ENCODE results near the gene FXYD4. TPM values are rescaled to one million over a fixed set of nuclear protein-coding genes. Genes with fewer than 3 reads are reported as not detected.

FXYD4 gene
- total RNA-seq, 1 experiment from 2014 or later: not detected

GRCh38 chr10:43403911-43404703, 32.7 kb downstream of the FXYD4 start:
- Histone ChIP-seq H3K4me3 (ENCODE audit: low read depth, low read length) (no peak overlapping the region), H3K9me3 (no peaks in the 10 kb centered on the region), H3K27me3 (replicated peaks; ENCODE audit: control insufficient read depth, insufficient read depth, low read length) (no peaks in the 10 kb centered on the region), H3K4me1 (peaks cover 65% of the 10 kb centered on the region), H3K36me3 (ENCODE audit: control insufficient read depth, insufficient read depth, low read length) (0 out of 2 replicates have a peak, but pooled peaks cover 1% of the 10 kb centered on the region)
- intact Hi-C loops (cut with micrococcal nuclease; ENCODE audit: unreplicated experiment): no loop called here
- CTCF ChIA-PET: no interaction called here
- Mint-ChIP-seq H3K27ac (ENCODE audit: unreplicated experiment) (peak overlapping the region; percentile 58), H3K4me1 (ENCODE audit: low read depth, unreplicated experiment) (peaks cover 36% of the 10 kb centered on the region), H3K27me3 (ENCODE audit: insufficient read depth, unreplicated experiment) (no peaks in the 10 kb centered on the region), H3K9me3 (ENCODE audit: unreplicated experiment) (no peaks in the 10 kb centered on the region), H3K4me3 (ENCODE audit: unreplicated experiment) (peak overlapping the region; percentile 65), H3K36me3 (ENCODE audit: insufficient read depth, unreplicated experiment) (peaks cover 95% of the 10 kb centered on the region)
- no TSS peak for BruUV-seq (replicated peaks)
- DNase-seq: no peak
- no peak for TF ChIP-seq CTCF (IDR thresholded peaks at IDR 0.05; ENCODE audit: insufficient read depth in 1 of 2, low read depth in 1 of 2, low read length in 1 of 2, severe bottlenecking in 1 of 2, unreplicated experiment in 1 of 2)
- POLR2A ChIA-PET: no interaction called here

DNA sequence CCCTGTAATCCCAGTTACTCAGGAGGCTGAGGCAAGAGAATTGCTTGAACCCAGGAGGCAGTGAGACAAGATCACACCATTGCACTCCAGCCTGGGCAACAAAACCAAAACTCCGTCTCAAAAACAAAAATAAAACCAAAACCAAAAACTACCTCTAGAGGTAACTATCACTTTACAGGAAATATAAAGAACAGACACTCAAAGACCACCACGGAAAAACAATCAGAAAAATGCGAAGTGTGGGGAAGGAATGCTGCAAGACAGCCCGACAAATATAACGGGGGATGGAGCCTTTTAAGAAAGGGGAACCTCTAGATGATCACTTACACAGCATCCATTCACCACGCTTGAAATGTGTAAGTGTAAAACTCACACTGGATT, 33.3 kb downstream of the FXYD4 start:
- Histone ChIP-seq H3K9me3 (no peaks in the 10 kb centered on the region), H3K4me1 (peaks cover 59% of the 10 kb centered on the region), H3K27me3 (replicated peaks; ENCODE audit: control insufficient read depth, insufficient read depth, low read length) (no peaks in the 10 kb centered on the region), H3K4me3 (ENCODE audit: low read depth, low read length) (no peak overlapping the region), H3K36me3 (ENCODE audit: control insufficient read depth, insufficient read depth, low read length) (0 out of 2 replicates have a peak, but pooled peaks cover 1% of the 10 kb centered on the region)
- no TSS peak for BruUV-seq (replicated peaks)
- DNase-seq: no peak
- CTCF ChIA-PET: no interaction called here
- no peak for TF ChIP-seq CTCF (IDR thresholded peaks at IDR 0.05; ENCODE audit: insufficient read depth in 1 of 2, low read depth in 1 of 2, low read length in 1 of 2, severe bottlenecking in 1 of 2, unreplicated experiment in 1 of 2)
- Mint-ChIP-seq H3K27me3 (ENCODE audit: insufficient read depth, unreplicated experiment) (no peaks in the 10 kb centered on the region), H3K36me3 (ENCODE audit: insufficient read depth, unreplicated experiment) (peaks cover 95% of the 10 kb centered on the region), H3K27ac (ENCODE audit: unreplicated experiment) (peak overlapping the region; percentile 58), H3K4me3 (ENCODE audit: unreplicated experiment) (peak overlapping the region; percentile 65), H3K4me1 (ENCODE audit: low read depth, unreplicated experiment) (peaks cover 30% of the 10 kb centered on the region), H3K9me3 (ENCODE audit: unreplicated experiment) (no peaks in the 10 kb centered on the region)
- POLR2A ChIA-PET: interaction anchor here (0.6 kb wide), 1 partner anchor 40 kb away, joined by 4 read pairs; no protein-coding TSS in a partner anchor
- intact Hi-C loops (cut with micrococcal nuclease; ENCODE audit: unreplicated experiment): no loop called here

DNA sequence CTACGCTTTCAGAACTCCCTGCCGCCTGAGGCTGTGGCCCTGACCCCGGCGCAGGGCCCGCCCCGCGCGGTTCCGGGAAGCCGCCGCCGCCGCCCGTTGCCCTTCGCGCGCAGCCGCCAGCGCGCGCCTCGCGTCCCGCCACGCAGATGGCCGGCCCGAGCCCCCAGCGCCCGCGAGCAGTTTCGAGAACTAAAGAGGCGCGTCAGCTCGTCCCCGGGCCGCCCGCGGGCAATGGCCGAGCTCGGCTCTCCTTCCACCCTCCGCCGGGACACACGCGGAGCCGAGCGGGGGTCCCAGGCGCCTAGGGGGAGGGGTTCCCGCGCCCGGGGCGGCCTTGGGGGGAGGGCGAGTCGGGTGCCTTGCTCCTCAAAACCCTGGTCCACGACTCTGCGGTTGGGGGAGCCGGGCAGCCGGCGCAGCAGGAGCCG, 35.7 kb downstream of the FXYD4 start:
- Mint-ChIP-seq H3K27me3 (ENCODE audit: insufficient read depth, unreplicated experiment) (no peaks in the 10 kb centered on the region), H3K4me1 (ENCODE audit: low read depth, unreplicated experiment) (peaks cover 37% of the 10 kb centered on the region), H3K27ac (ENCODE audit: unreplicated experiment) (peak overlapping the region; percentile 94), H3K9me3 (ENCODE audit: unreplicated experiment) (no peaks in the 10 kb centered on the region), H3K36me3 (ENCODE audit: insufficient read depth, unreplicated experiment) (peaks cover 74% of the 10 kb centered on the region), H3K4me3 (ENCODE audit: unreplicated experiment) (peak overlapping the region; percentile 81)
- H3K9me3 ChIP-seq: no peaks in the 10 kb centered on the region
- peaks cover 44% of the 10 kb centered on the region for H3K4me1 ChIP-seq
- ChIA-PET POLR2A (interaction anchor here (1.0 to 3.4 kb wide), 4 partner anchors 8 to 30 kb away, joined by 4 to 81 read pairs (median 10); partner anchors contain the start of gene ZNF487), CTCF (interaction anchor here (1.0 kb wide), 2 partner anchors 14 to 21 kb away, joined by 3 to 6 read pairs; no protein-coding TSS in a partner anchor)
- DNase-seq: peak; percentile 67 to 83
- intact Hi-C loops (cut with micrococcal nuclease; ENCODE audit: unreplicated experiment): loop anchor here (1.0 kb wide), 2 partner anchors 11 to 45 kb away; no protein-coding TSS in a partner anchor
- H3K36me3 ChIP-seq (ENCODE audit: control insufficient read depth, insufficient read depth, low read length): no peaks in the 10 kb centered on the region
- peak overlapping the region; percentile 70 for H3K4me3 ChIP-seq (ENCODE audit: low read depth, low read length)
- TF ChIP-seq CTCF (IDR thresholded peaks at IDR 0.05; ENCODE audit: insufficient read depth in 1 of 2, low read depth in 1 of 2, low read length in 1 of 2, severe bottlenecking in 1 of 2, unreplicated experiment in 1 of 2): no peak
- BruUV-seq (replicated peaks): TSS peak; percentile 24
- no peaks in the 10 kb centered on the region for H3K27me3 ChIP-seq (replicated peaks; ENCODE audit: control insufficient read depth, insufficient read depth, low read length)
